H1 (cell line): ENCODE data around the gene ACTL7A. TPM values are rescaled to one million over a fixed set of nuclear protein-coding genes. Genes with fewer than 3 reads are reported as not detected.

Experiments used
- CTCF ChIA-PET: fragments of 300-600 bp; sonication (Branson Sonifier 250); formaldehyde crosslinking; loops from one replicate; lab custom pipeline; 2021; ENCODE audit not compliant: partially characterized antibody; lab: Charles Lee
- POLR2A ChIA-PET: fragments of 300-600 bp; sonication (Branson Sonifier 250); formaldehyde crosslinking; loops from one replicate; lab custom pipeline; 2021; ENCODE audit warnings: inconsistent platforms; ENCODE audit not compliant: partially characterized antibody; lab: Charles Lee
- DNase-seq, 2 experiments: peaks; one replicate each; pipeline versions ENCODE4 v3.0.0 to v3.0.0-alpha.2; 2010 to 2022; ENCODE audit warnings: low spot score in 2 of 2, low read depth in 1 of 2, mixed read lengths in 1 of 2
- FAIRE-seq: peaks from 2 replicates; lab custom pipeline; 2011; peaks lifted over from hg19 to GRCh38; lab: Jason Lieb, UNC
- H2AFZ ChIP-seq: 2 replicates; pipeline ENCODE4 v1.8.1; 2012; ENCODE audit warnings: low read length, inconsistent platforms
- H2AK5ac ChIP-seq: 2 replicates; pipeline ENCODE4 v1.6.1; 2013; ENCODE audit warnings: low read depth, low read length
- H2BK120ac ChIP-seq: replicated peaks from 2 replicates; pipeline ENCODE3; 2013; ENCODE audit warnings: low read depth, low read length, inconsistent platforms
- H2BK12ac ChIP-seq: 2 replicates; pipeline ENCODE4 v1.6.1; 2013; ENCODE audit warnings: low read depth, low read length
- H2BK15ac ChIP-seq: 2 replicates; pipeline ENCODE4 v1.6.1; 2013; ENCODE audit warnings: low read length
- H2BK20ac ChIP-seq: 2 replicates; pipeline ENCODE4 v1.6.1; 2013; ENCODE audit warnings: low read length
- H2BK5ac ChIP-seq: 2 replicates; pipeline ENCODE4 v1.6.1; 2013; ENCODE audit warnings: low read depth, low read length
- H3K14ac ChIP-seq: 2 replicates; pipeline ENCODE4 v1.6.1; 2013; ENCODE audit warnings: inconsistent platforms; ENCODE audit not compliant: insufficient read length
- H3K18ac ChIP-seq: 2 replicates; pipeline ENCODE4 v1.6.1; 2013; ENCODE audit warnings: low read length; ENCODE audit errors: extremely low read depth
- H3K23ac ChIP-seq: 2 replicates; pipeline ENCODE4 v1.6.1; 2013; ENCODE audit warnings: inconsistent platforms; ENCODE audit not compliant: insufficient read length
- H3K23me2 ChIP-seq: 2 replicates; pipeline ENCODE4 v1.6.1; 2013; ENCODE audit warnings: low read depth, low read length
- H3K27ac ChIP-seq: 2 replicates; pipeline ENCODE4 v1.6.1; 2011; ENCODE audit warnings: low read depth, low read length, inconsistent platforms
- H3K27me3 ChIP-seq, 4 experiments: replicated peaks in 1 of 4; 1 replicate in 1 of 4; 2 replicates in 3 of 4; pipeline versions ENCODE4 v1.6.1 to v1.8.1; 2011 to 2013; ENCODE audit warnings: low read length in 3 of 4, mild to moderate bottlenecking in 3 of 4, inconsistent platforms in 2 of 4, mixed read lengths in 2 of 4, moderate library complexity in 1 of 4; ENCODE audit not compliant: control insufficient read depth in 3 of 4, insufficient read depth in 3 of 4; ENCODE audit errors: extremely low read depth in 1 of 4
- H3K36me3 ChIP-seq, 4 experiments: 2 replicates each; pipeline versions ENCODE4 v1.6.1 to v1.8.1; 2011 to 2013; ENCODE audit warnings: mild to moderate bottlenecking in 4 of 4, low read length in 3 of 4, moderate library complexity in 2 of 4, control low read depth in 1 of 4, inconsistent platforms in 1 of 4; ENCODE audit not compliant: insufficient read depth in 4 of 4, control insufficient read depth in 2 of 4
- H3K4ac ChIP-seq: replicated peaks from 2 replicates; pipeline ENCODE3; 2013; ENCODE audit warnings: low read length, low read depth, mixed read lengths, inconsistent platforms; ENCODE audit not compliant: insufficient read length
- H3K4me1 ChIP-seq, 4 experiments: replicated peaks in 1 of 4; 1 replicate in 1 of 4; 2 replicates in 3 of 4; pipeline versions ENCODE4 v1.6.1 to v1.8.1; 2011 to 2013; ENCODE audit warnings: low read length in 3 of 4, inconsistent platforms in 2 of 4, mixed read lengths in 1 of 4; ENCODE audit not compliant: insufficient read depth in 4 of 4, control insufficient read depth in 3 of 4
- H3K4me2 ChIP-seq, 2 experiments: 2 replicates each; pipeline versions ENCODE4 v1.6.1 to v1.8.1; 2011 to 2013; ENCODE audit warnings: low read depth in 2 of 2, low read length in 2 of 2, control low read depth in 1 of 2, inconsistent platforms in 1 of 2, mild to moderate bottlenecking in 1 of 2; ENCODE audit not compliant: insufficient read depth in 1 of 2
- H3K4me3 ChIP-seq, 4 experiments: fragments of 200-600, 300-600 bp in 1 of 4; sonication (generic), shearing (Covaris generic), sonication (Bioruptor Twin) in 1 of 4; 2 replicates each; pipeline versions ENCODE4 v1.5.1 to v1.8.1; 2011 to 2016; ENCODE audit warnings: low read length in 4 of 4, low read depth in 3 of 4, control low read depth in 2 of 4, inconsistent platforms in 2 of 4, mild to moderate bottlenecking in 2 of 4, mixed read lengths in 1 of 4, moderate library complexity in 1 of 4; ENCODE audit not compliant: insufficient read depth in 2 of 4; ENCODE audit errors: extremely low read depth in 1 of 4
- H3K56ac ChIP-seq: replicated peaks from 2 replicates; pipeline ENCODE3; 2013; ENCODE audit warnings: low read depth, mild to moderate bottlenecking, mixed read lengths, low read length, inconsistent platforms; ENCODE audit not compliant: insufficient read length
- H3K79me1 ChIP-seq: 2 replicates; pipeline ENCODE4 v1.6.1; 2013; ENCODE audit warnings: low read depth, low read length, control low read depth
- H3K79me2 ChIP-seq, 2 experiments: 2 replicates each; pipeline versions ENCODE4 v1.6.1 to v1.8.1; 2012 to 2013; ENCODE audit warnings: low read length in 2 of 2, mild to moderate bottlenecking in 2 of 2, inconsistent platforms in 1 of 2; ENCODE audit not compliant: insufficient read depth in 2 of 2, control insufficient read depth in 1 of 2
- H3K9ac ChIP-seq, 4 experiments: replicated peaks in 1 of 4; 1 replicate in 1 of 4; 2 replicates in 3 of 4; pipeline versions ENCODE4 v1.6.1 to v1.8.1; 2011 to 2013; ENCODE audit warnings: low read depth in 3 of 4, low read length in 3 of 4, control low read depth in 2 of 4, mild to moderate bottlenecking in 2 of 4, moderate library complexity in 2 of 4, inconsistent platforms in 1 of 4; ENCODE audit errors: extremely low read depth in 1 of 4
- H3K9me3 ChIP-seq, 2 experiments: 2 replicates each; pipeline versions ENCODE4 v1.6.1 to v1.8.1; 2012 to 2013; ENCODE audit warnings: mild to moderate bottlenecking in 2 of 2, moderate library complexity in 2 of 2, control low read depth in 1 of 2, inconsistent platforms in 1 of 2, low read depth in 1 of 2, low read length in 1 of 2, mixed read lengths in 1 of 2; ENCODE audit not compliant: insufficient read depth in 2 of 2
- H4K20me1 ChIP-seq, 2 experiments: replicated peaks in 1 of 2; 2 replicates each; pipeline versions ENCODE3 to v1.8.1; 2011 to 2013; ENCODE audit warnings: inconsistent platforms in 2 of 2, low read length in 2 of 2, mild to moderate bottlenecking in 1 of 2; ENCODE audit not compliant: insufficient read depth in 2 of 2, control insufficient read depth in 1 of 2
- H4K5ac ChIP-seq: 2 replicates; pipeline ENCODE4 v1.6.1; 2013; ENCODE audit warnings: low read length, low read depth, mixed read lengths, inconsistent platforms; ENCODE audit not compliant: insufficient read length
- H4K8ac ChIP-seq: 2 replicates; pipeline ENCODE4 v1.8.0; 2013; ENCODE audit warnings: mild to moderate bottlenecking, moderate library complexity, low read length, inconsistent platforms; ENCODE audit not compliant: insufficient read depth; ENCODE audit errors: extremely low read depth
- H4K91ac ChIP-seq: replicated peaks from 2 replicates; pipeline ENCODE3; 2013; ENCODE audit warnings: low read length, mixed read lengths, inconsistent platforms; ENCODE audit not compliant: insufficient read length
- CREB1 ChIP-seq: IDR thresholded peaks from 2 replicates; pipeline ENCODE4 v1.6.1; 2012; ENCODE audit warnings: inconsistent platforms
- HDAC6 ChIP-seq: IDR thresholded peaks from one replicate; pipeline ENCODE4 v1.7.1; 2012; ENCODE audit warnings: low read depth, mild to moderate bottlenecking, inconsistent platforms, low read length, moderate library complexity
- JUND ChIP-seq: IDR thresholded peaks from 2 replicates; pipeline ENCODE4 v1.6.1; 2011; ENCODE audit warnings: mild to moderate bottlenecking, improper control_type of control experiment, low read length
- PHF8 ChIP-seq: fragments of 200-600 bp; sonication (generic); conservative IDR thresholded peaks from 2 replicates; pipeline ENCODE4 v1.7.1; 2012; ENCODE audit warnings: low read depth, mild to moderate bottlenecking, inconsistent platforms, low read length, moderate library complexity
- POLR2AphosphoS5 ChIP-seq: IDR thresholded peaks from 2 replicates; pipeline ENCODE4 v1.6.1; 2011; ENCODE audit warnings: low read depth, low read length
- POU5F1 ChIP-seq: IDR thresholded peaks from 2 replicates; pipeline ENCODE4 v1.6.1; 2011; ENCODE audit warnings: low read depth, mild to moderate bottlenecking, low read length, moderate library complexity
- RAD21 ChIP-seq, 2 experiments: IDR thresholded peaks in 1 of 2; conservative IDR thresholded peaks in 1 of 2; 2 replicates each; pipeline ENCODE4 v1.6.1; 2011; ENCODE audit warnings: low read depth in 2 of 2, low read length in 2 of 2, improper control_type of control experiment in 1 of 2, inconsistent platforms in 1 of 2, mild to moderate bottlenecking in 1 of 2, moderate library complexity in 1 of 2
- SP4 ChIP-seq: IDR thresholded peaks from 2 replicates; pipeline ENCODE4 v1.6.1; 2012; ENCODE audit warnings: low read length, inconsistent platforms
- SRF ChIP-seq: IDR thresholded peaks from 2 replicates; pipeline ENCODE4 v1.6.1; 2011; ENCODE audit warnings: mild to moderate bottlenecking, low read depth, low read length, moderate library complexity
- SUZ12 ChIP-seq: fragments of 200-600 bp; sonication (generic); IDR thresholded peaks from 2 replicates; pipeline ENCODE4 v1.6.1; 2012; ENCODE audit warnings: mild to moderate bottlenecking, inconsistent platforms, low read length, moderate library complexity, mixed read lengths
- TAF1 ChIP-seq: IDR thresholded peaks from 2 replicates; pipeline ENCODE4 v1.6.1; 2011; ENCODE audit warnings: mild to moderate bottlenecking, low read depth, low read length
- TAF7 ChIP-seq: optimal IDR thresholded peaks from 2 replicates; pipeline ENCODE3; 2011; ENCODE audit warnings: low read depth, mild to moderate bottlenecking, inconsistent platforms, low read length, moderate library complexity, borderline replicate concordance
- WGBS, 2 experiments: shearing (Covaris generic) in 1 of 2; methylation state at CpG; one replicate each; pipeline versions ENCODE4 v1.1.6 to v1.1.7; 2013 to 2015; ENCODE audit warnings: low lambda C conversion rate in 2 of 2, mixed read lengths in 2 of 2, inconsistent platforms in 1 of 2, low coverage in 1 of 2, missing lambda C conversion rate in 1 of 2; ENCODE audit not compliant: insufficient replicate concordance in 2 of 2, insufficient coverage in 1 of 2, insufficient read length in 1 of 2; ENCODE audit errors: extremely low coverage in 1 of 2, missing lambda C conversion rate in 1 of 2; 5-methylcytosine and 5-hydroxymethylcytosine counted together
- polyA plus RNA-seq, 7 experiments: library from polyadenylated mRNA; depleted of rRNA in 3 of 7; stranded (reverse) in 5 of 7; unstranded in 2 of 7; fragments of >200 nt in 5 of 7; fragments of 200-250 nt in 2 of 7; gene quantifications; 1 replicate in 5 of 7; 2 replicates in 1 of 7; 4 replicates in 1 of 7; pipeline versions ENCODE4 v1.2.1 to v1.2.3, GENCODE V29; 2011 to 2013; ENCODE audit warnings: missing spikeins in 2 of 7, mixed read lengths in 2 of 7
- total RNA-seq: library from RNA; stranded (reverse); fragmentation: NEBNext Ultra II Directional; extraction: Animal tissue kit (Norgen Biotek cat#: 25700); gene quantifications from 2 replicates; pipeline ENCODE4 v1.2.1, GENCODE V29; 2021
- TF ChIP-seq, protein P1 (sequence below): IDR thresholded peaks from 2 replicates; pipeline ENCODE4 v1.6.1; 2012; ENCODE audit warnings: inconsistent platforms
- TF ChIP-seq, protein P2 (sequence below): IDR thresholded peaks from 2 replicates; pipeline ENCODE4 v1.6.1; 2011; ENCODE audit warnings: low read depth, mild to moderate bottlenecking, low read length; ENCODE audit not compliant: insufficient read depth

The ACTL7A gene
- total and polyA plus RNA-seq, 2 of the 8 experiments (the other 6 are each of a cell fraction or from before 2014, with no cell fraction given) = not detected

DNA sequence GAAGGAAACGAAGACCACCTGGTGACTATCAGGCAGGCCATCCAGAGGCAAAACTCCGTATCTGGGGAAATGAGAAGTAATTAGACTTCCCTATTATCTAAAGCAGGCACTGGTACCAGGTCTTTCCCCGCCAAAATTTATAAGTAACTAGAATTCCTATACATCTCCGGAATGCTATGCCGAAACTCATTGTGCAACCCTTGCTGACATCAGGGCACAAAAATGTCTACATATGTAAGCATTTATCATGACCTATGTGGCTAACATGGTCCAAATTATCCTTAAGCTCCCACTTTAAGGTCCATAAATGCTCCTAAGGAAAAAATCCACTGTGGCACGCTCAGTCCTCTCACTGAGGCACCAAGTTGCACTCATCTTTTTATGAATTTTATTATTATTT is 24.0 kb upstream of the ACTL7A start:
- no peak overlapping the region for H3K4ac ChIP-seq
- FAIRE-seq = no peak
- H2BK12ac ChIP-seq = no peak overlapping the region
- H3K56ac ChIP-seq = no peak overlapping the region
- no peak overlapping the region for H2BK5ac ChIP-seq
- no peak overlapping the region for H3K18ac ChIP-seq
- H4K91ac ChIP-seq = no peak overlapping the region
- H3K4me1 ChIP-seq = peaks cover 0 to 2% (median 0%) of the 10 kb centered on the region in 4 experiments; a peak in 1 of 7 replicates
- DNase-seq = no peak
- H3K27ac ChIP-seq = no peak overlapping the region
- H2AFZ ChIP-seq = no peak overlapping the region
- H3K23ac ChIP-seq = no peak overlapping the region
- no peak overlapping the region for H3K4me2 ChIP-seq
- H4K8ac ChIP-seq = no peak overlapping the region
- no peak overlapping the region for H2BK15ac ChIP-seq
- peaks cover 0 to 4% of the 10 kb centered on the region in 2 experiments; a peak in 1 of 4 replicates for H3K9me3 ChIP-seq
- H3K27me3 ChIP-seq = no peaks in the 10 kb centered on the region
- no peaks in the 10 kb centered on the region for H3K79me2 ChIP-seq
- no peak overlapping the region for H2BK120ac ChIP-seq
- H3K4me3 ChIP-seq = no peak overlapping the region
- no peak overlapping the region for H3K14ac ChIP-seq
- H3K23me2 ChIP-seq = no peaks in the 10 kb centered on the region
- H2BK20ac ChIP-seq = no peak overlapping the region
- H2AK5ac ChIP-seq = no peak overlapping the region
- ChIA-PET CTCF (no interaction called here), POLR2A (no interaction called here)
- no peak overlapping the region for H4K5ac ChIP-seq
- no peaks in the 10 kb centered on the region for H3K79me1 ChIP-seq
- H3K36me3 ChIP-seq = no peaks in the 10 kb centered on the region
- H3K9ac ChIP-seq = no peak overlapping the region
- WGBS, 2 experiments = 88% methylated on average over 6 of the region's 6 CpGs; no CpG with 5 or more reads in 1 of the 2 experiments
- H4K20me1 ChIP-seq = no peaks in the 10 kb centered on the region
- no peak for TF ChIP-seq HDAC6
- TF ChIP-seq PHF8 = no peak
- TF ChIP-seq POU5F1 = no peak
- TF ChIP-seq TAF1 = no peak
- no peak for TF ChIP-seq JUND
- no peak for TF ChIP-seq POLR2AphosphoS5
- no peak for TF ChIP-seq SP4
- TF ChIP-seq, protein P1, sequence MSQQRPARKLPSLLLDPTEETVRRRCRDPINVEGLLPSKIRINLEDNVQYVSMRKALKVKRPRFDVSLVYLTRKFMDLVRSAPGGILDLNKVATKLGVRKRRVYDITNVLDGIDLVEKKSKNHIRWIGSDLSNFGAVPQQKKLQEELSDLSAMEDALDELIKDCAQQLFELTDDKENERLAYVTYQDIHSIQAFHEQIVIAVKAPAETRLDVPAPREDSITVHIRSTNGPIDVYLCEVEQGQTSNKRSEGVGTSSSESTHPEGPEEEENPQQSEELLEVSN = no peak
- no peak for TF ChIP-seq CREB1
- TF ChIP-seq, protein P2, sequence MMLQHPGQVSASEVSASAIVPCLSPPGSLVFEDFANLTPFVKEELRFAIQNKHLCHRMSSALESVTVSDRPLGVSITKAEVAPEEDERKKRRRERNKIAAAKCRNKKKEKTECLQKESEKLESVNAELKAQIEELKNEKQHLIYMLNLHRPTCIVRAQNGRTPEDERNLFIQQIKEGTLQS = no peak
- no peak for TF ChIP-seq SUZ12
- TF ChIP-seq TAF7 = no peak
- no peak for TF ChIP-seq RAD21 (IDR thresholded peaks at IDR 0.05 in 1 of 2, conservative IDR thresholded peaks at IDR 0.05 in 1 of 2; ENCODE audit: low read depth in 2 of 2, low read length in 2 of 2)
- no peak for TF ChIP-seq SRF
